A673 (cell line): ENCODE results near the gene MICB. TPM values are rescaled to one million over a fixed set of nuclear protein-coding genes. Genes with fewer than 3 reads are reported as not detected.

ENCODE experiments used
- BruUV-seq: library from RNA; stranded (reverse); fragments of 400-500 nt; replicated peaks from 2 replicates; lab custom pipeline; 2021; lab: Mats Ljungman, UMichigan
- CTCF ChIA-PET: fragments of 300-600 bp; sonication (Branson Sonifier 250); formaldehyde crosslinking; loops from one replicate; lab custom pipeline; 2022; ENCODE audit warnings: antibody characterized with exemption; lab: Charles Lee
- POLR2A ChIA-PET: fragments of 300-600 bp; sonication (Branson Sonifier 250); formaldehyde crosslinking; loops from one replicate; lab custom pipeline; 2022; ENCODE audit warnings: antibody characterized with exemption; ENCODE audit not compliant: low non-redundant PET; lab: Charles Lee
- DNase-seq: peaks from one replicate; pipeline ENCODE4 v3.0.0-alpha.2; 2015; ENCODE audit warnings: low spot score
- H3K27ac ChIP-seq: fragments of 200-600 bp; sonication (generic); 2 replicates; pipeline ENCODE4 v1.5.1; 2016; ENCODE audit warnings: mixed run types, low read depth, mild to moderate bottlenecking, mixed read lengths, antibody characterized with exemption, low read length; ENCODE audit not compliant: poor library complexity, severe bottlenecking
- H3K27me3 ChIP-seq: fragments of 200-600 bp; sonication (generic); replicated peaks from 2 replicates; pipeline ENCODE4 v1.6.1; 2017; ENCODE audit warnings: mixed run types, low read depth, mild to moderate bottlenecking, mixed read lengths, antibody characterized with exemption, low read length; ENCODE audit not compliant: insufficient read depth, poor library complexity
- H3K36me3 ChIP-seq: fragments of 200-600 bp; sonication (generic); 2 replicates; pipeline ENCODE4 v1.6.1; 2016; ENCODE audit warnings: mixed run types, mild to moderate bottlenecking, mixed read lengths, antibody characterized with exemption, low read length; ENCODE audit not compliant: insufficient read depth, poor library complexity, severe bottlenecking
- H3K4me1 ChIP-seq: fragments of 200-600 bp; sonication (generic); 2 replicates; pipeline ENCODE4 v1.6.1; 2017; ENCODE audit warnings: mixed run types, mild to moderate bottlenecking, mixed read lengths, antibody characterized with exemption, low read length; ENCODE audit not compliant: insufficient read depth, poor library complexity, severe bottlenecking
- H3K4me3 ChIP-seq: fragments of 200-600 bp; sonication (generic); 2 replicates; pipeline ENCODE4 v1.5.1; 2016; ENCODE audit warnings: low read depth, mixed run types, mild to moderate bottlenecking, mixed read lengths, low read length; ENCODE audit not compliant: poor library complexity, severe bottlenecking
- H3K9me3 ChIP-seq: fragments of 200-600 bp; sonication (generic); 2 replicates; pipeline ENCODE4 v1.6.1; 2016; ENCODE audit warnings: mixed run types, low read depth, mild to moderate bottlenecking, mixed read lengths, antibody characterized with exemption, low read length; ENCODE audit not compliant: poor library complexity, severe bottlenecking
- EZH2 ChIP-seq: fragments of 200-600 bp; sonication (generic); IDR thresholded peaks from 2 replicates; pipeline ENCODE4 v1.6.1; 2017; ENCODE audit warnings: borderline replicate concordance, low read depth, mild to moderate bottlenecking, mixed read lengths, antibody characterized with exemption, low read length; ENCODE audit not compliant: poor library complexity, severe bottlenecking
- intact Hi-C: fragments of 100-400 bp; cut with micrococcal nuclease; formaldehyde crosslinking; loops from one replicate; pipeline ENCODE4 v1.10.0; 2022; ENCODE audit not compliant: unreplicated experiment
- total RNA-seq: library from RNA; stranded (reverse); gene quantifications from 2 replicates; pipeline ENCODE4 v1.2.3, GENCODE V29; 2021
- TF ChIP-seq, protein P1 (sequence below): fragments of 300-800, 200-600 bp; sonication (generic); conservative IDR thresholded peaks from 2 replicates; pipeline ENCODE4 v1.5.1; 2017; ENCODE audit warnings: low read depth, mild to moderate bottlenecking, antibody characterized with exemption, low read length, moderate library complexity, mixed read lengths

The MICB gene
- total RNA-seq, 1 experiment from 2014 or later = 12.7 TPM

DNA sequence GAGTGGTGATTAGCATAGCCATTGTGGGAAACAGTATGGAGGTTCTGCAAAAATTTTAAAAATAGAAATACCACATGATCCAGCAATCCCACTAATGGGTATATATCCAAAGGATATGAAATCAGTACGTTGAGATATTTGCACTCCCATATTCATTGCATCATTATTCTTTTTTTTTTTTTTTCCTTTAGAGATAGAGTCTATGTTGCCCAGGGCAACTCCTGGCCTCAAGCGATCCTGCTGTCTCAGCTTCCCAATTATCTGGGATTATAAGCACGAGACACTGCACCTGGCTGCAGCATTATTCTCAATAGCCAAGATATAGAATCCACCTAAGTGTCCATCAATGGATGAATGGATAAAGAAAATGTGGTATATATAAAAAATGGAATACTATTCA is 23.9 kb downstream of the MICB start:
- Histone ChIP-seq H3K27me3 (no peaks in the 10 kb centered on the region), H3K9me3 (no peaks in the 10 kb centered on the region), H3K27ac (no peak overlapping the region), H3K36me3 (no peaks in the 10 kb centered on the region), H3K4me1 (no peaks in the 10 kb centered on the region), H3K4me3 (no peak overlapping the region)
- intact Hi-C loops = no loop called here
- ChIA-PET CTCF (no interaction called here), POLR2A (no interaction called here)
- no TSS peak for BruUV-seq
- no peak for DNase-seq
- no peak for TF ChIP-seq EZH2
- TF ChIP-seq, protein P1, sequence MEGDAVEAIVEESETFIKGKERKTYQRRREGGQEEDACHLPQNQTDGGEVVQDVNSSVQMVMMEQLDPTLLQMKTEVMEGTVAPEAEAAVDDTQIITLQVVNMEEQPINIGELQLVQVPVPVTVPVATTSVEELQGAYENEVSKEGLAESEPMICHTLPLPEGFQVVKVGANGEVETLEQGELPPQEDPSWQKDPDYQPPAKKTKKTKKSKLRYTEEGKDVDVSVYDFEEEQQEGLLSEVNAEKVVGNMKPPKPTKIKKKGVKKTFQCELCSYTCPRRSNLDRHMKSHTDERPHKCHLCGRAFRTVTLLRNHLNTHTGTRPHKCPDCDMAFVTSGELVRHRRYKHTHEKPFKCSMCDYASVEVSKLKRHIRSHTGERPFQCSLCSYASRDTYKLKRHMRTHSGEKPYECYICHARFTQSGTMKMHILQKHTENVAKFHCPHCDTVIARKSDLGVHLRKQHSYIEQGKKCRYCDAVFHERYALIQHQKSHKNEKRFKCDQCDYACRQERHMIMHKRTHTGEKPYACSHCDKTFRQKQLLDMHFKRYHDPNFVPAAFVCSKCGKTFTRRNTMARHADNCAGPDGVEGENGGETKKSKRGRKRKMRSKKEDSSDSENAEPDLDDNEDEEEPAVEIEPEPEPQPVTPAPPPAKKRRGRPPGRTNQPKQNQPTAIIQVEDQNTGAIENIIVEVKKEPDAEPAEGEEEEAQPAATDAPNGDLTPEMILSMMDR = no peak

DNA sequence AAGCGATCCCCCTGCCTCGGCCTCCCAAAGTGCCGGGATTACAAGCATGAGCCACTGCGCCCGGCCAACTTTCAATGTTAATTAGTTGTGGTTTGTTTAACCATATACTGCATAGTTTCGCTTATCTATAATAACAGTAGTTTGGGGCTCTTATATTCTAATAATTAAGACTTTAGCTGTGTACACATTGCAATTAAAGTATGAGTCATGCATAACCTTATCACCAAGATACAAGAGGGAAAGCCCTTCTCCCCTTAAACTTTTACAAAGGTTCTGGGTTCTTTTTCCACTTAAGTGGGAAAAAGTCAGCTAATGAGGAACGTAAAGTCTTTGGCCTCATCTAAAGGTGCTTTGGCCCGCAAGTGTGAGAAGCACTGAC is 27.6 kb downstream of the MICB start:
- no peak for DNase-seq
- ChIA-PET CTCF (interaction anchor here (0.7 kb wide), 2 partner anchors 395 to 872 kb away, joined by 4 read pairs; no protein-coding TSS in a partner anchor), POLR2A (interaction anchor here (0.6 kb wide), 1 partner anchor 13 kb away, joined by 3 read pairs; no protein-coding TSS in a partner anchor)
- no peak overlapping the region for H3K27ac ChIP-seq
- intact Hi-C loops = no loop called here
- BruUV-seq = no TSS peak
- H3K36me3 ChIP-seq = peaks cover 8% of the 10 kb centered on the region
- H3K9me3 ChIP-seq = no peaks in the 10 kb centered on the region
- H3K4me3 ChIP-seq = no peak overlapping the region
- no peak for TF ChIP-seq EZH2
- TF ChIP-seq, protein P1 = no peak
- no peaks in the 10 kb centered on the region for H3K4me1 ChIP-seq
- no peaks in the 10 kb centered on the region for H3K27me3 ChIP-seq

DNA sequence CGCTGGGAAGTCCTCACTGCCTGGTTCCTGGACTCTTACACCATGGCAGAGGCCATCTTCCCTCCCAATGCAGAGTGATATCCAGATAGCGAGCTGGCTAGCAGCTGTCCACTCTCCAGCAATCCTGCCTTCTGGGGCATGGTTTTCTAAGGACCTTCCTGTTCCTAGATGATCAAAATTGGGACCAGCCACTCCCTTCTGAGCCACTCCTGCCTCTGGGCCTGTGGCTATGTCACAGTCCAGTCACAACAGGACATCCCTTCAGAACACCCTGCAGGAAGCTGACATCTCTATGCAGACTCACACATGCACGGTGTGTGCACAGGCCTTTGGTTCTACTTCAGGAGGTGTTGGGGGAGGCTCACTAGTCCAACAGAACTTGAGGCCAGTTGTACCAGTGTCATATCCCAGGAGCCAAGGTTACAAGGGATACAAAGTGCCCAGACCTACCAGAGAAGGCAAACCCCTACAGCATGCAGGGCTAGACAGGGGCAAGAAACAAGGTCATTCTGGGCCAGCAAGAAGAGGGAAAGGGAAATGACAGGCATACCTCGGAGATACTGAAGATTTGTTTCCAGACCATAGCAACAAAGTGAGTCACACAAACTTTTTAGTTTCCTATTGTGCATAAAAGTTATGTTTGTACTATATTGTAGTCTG is 28.1 kb downstream of the MICB start:
- intact Hi-C loops = no loop called here
- H3K36me3 ChIP-seq = peaks cover 13% of the 10 kb centered on the region
- no peaks in the 10 kb centered on the region for H3K4me1 ChIP-seq
- no peaks in the 10 kb centered on the region for H3K9me3 ChIP-seq
- TF ChIP-seq EZH2 = no peak
- TF ChIP-seq, protein P1 = no peak
- DNase-seq = no peak
- H3K27ac ChIP-seq = no peak overlapping the region
- no peak overlapping the region for H3K4me3 ChIP-seq
- ChIA-PET POLR2A (interaction anchor here (0.6 kb wide), 1 partner anchor 13 kb away, joined by 3 read pairs; no protein-coding TSS in a partner anchor), CTCF (interaction anchor here (0.7 kb wide), 1 partner anchor 395 kb away, joined by 4 read pairs; no protein-coding TSS in a partner anchor)
- BruUV-seq = no TSS peak
- no peaks in the 10 kb centered on the region for H3K27me3 ChIP-seq
